HepG2 (cell line): ENCODE data around the gene KRT76.

Source experiments
- RXRA ChIP-seq: sonication (generic); formaldehyde crosslinking; IDR thresholded peaks from 2 replicates; pipeline ENCODE4 v1.5.1; 2020; ENCODE audit warnings: missing genetic modification reagents
- SMC3 ChIP-seq: IDR thresholded peaks from 2 replicates; pipeline ENCODE4 v1.6.1; 2011; ENCODE audit warnings: low read length, improper control_type of control experiment
- ZNF33B ChIP-seq: sonication (generic); formaldehyde crosslinking; IDR thresholded peaks from 2 replicates; pipeline ENCODE4 v1.5.1; 2020; ENCODE audit warnings: mild to moderate bottlenecking, missing genetic modification reagents
- ZNF512B ChIP-seq: sonication (generic); formaldehyde crosslinking; IDR thresholded peaks from 2 replicates; pipeline ENCODE4 v1.5.1; 2020; ENCODE audit warnings: missing genetic modification reagents, mild to moderate bottlenecking, borderline replicate concordance
- TF ChIP-seq, protein P1 (sequence below): sonication (generic); formaldehyde crosslinking; IDR thresholded peaks from 2 replicates; pipeline ENCODE4 v1.9.0; 2022; ENCODE audit warnings: low read depth, missing genetic modification reagents

DNA sequence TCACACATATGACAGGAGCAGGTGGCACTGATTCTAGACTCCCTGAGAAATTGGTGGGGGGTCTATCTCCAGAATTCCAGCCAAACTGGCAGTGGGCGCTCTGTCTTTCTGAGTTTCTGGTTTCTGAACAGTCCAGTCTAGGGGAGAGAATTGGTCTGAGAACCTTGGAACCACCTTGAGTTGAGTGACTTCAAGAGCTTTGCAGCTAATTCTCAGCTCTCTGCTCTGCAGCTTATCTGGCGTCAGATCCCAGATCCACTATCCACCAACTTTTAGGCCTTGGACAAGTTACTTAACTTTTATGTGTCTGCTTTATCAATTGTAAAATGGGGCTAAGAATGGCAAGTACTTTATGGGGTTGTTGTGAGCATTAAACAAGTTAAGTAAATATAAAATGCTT lies 1.7 kb upstream of the KRT76 start:
- no peak for TF ChIP-seq ZNF33B (CRISPR knock-in tag)
- no peak for TF ChIP-seq ZNF512B
- TF ChIP-seq RXRA (CRISPR knock-in tag) = no peak
- no peak for TF ChIP-seq SMC3
- TF ChIP-seq, protein P1, sequence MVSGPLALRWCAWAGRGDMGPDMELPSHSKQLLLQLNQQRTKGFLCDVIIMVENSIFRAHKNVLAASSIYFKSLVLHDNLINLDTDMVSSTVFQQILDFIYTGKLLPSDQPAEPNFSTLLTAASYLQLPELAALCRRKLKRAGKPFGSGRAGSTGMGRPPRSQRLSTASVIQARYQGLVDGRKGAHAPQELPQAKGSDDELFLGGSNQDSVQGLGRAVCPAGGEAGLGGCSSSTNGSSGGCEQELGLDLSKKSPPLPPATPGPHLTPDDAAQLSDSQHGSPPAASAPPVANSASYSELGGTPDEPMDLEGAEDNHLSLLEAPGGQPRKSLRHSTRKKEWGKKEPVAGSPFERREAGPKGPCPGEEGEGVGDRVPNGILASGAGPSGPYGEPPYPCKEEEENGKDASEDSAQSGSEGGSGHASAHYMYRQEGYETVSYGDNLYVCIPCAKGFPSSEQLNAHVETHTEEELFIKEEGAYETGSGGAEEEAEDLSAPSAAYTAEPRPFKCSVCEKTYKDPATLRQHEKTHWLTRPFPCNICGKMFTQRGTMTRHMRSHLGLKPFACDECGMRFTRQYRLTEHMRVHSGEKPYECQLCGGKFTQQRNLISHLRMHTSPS (CRISPR knock-in tag) = no peak
